Measurements from ENCODE around the gene MT1M.
"Not testable (repeated sequence)": the region's sequence is repeated elsewhere in the genome, so short reads cannot be mapped to it uniquely, and the experiment has no call there.

MT1M gene

DNA sequence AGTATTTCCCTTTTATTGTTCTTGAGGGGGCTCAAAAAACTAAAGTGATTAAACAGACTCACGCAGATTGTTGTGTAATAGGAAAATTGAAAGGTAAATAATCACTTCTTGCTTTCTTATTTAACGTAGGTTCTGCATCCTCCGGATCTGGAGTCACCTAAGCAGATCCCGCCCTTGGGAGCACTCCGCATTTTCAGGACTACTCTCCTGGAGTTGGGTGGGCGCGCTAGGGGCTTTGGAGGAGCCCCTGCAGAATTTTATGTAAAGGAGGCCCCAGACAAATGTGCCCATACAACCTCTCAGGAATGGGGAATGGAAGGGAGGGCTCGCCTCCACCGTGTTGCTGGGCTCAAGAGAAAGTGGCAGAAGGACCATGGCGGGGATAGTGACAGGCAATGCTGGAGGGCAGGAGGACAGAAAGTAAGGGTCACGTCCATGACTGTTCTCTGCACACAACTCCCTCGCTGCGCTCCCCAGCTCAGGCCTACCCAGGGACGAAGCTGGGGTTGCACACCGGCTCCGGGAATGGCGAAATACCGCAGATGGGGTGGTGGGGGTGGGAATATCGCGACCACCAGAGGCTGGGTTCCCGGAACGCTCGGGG is 15.7 kb upstream of the MT1M start:
- Histone ChIP-seq H2AFZ (peak overlapping the region; percentile 85), H3K79me2 (no peaks in the 10 kb centered on the region), H3K27me3 (ENCODE audit: control insufficient read depth, insufficient read depth, low read length) (no peaks in the 10 kb centered on the region), H3K36me3 (ENCODE audit: control insufficient read depth, insufficient read depth, low read length) (no peaks in the 10 kb centered on the region), H3K4me3 (ENCODE audit: low read depth, low read length) (no peak overlapping the region), H3K9ac (no peak overlapping the region), H3K4me1 (peaks cover 6% of the 10 kb centered on the region), H3K27ac (no peak overlapping the region), H3K9me3 (ENCODE audit: control insufficient read depth, low read length) (no peaks in the 10 kb centered on the region), H3K4me2 (ENCODE audit: low read length) (peak overlapping the region; percentile 35)
- TF ChIP-seq, protein P1, sequence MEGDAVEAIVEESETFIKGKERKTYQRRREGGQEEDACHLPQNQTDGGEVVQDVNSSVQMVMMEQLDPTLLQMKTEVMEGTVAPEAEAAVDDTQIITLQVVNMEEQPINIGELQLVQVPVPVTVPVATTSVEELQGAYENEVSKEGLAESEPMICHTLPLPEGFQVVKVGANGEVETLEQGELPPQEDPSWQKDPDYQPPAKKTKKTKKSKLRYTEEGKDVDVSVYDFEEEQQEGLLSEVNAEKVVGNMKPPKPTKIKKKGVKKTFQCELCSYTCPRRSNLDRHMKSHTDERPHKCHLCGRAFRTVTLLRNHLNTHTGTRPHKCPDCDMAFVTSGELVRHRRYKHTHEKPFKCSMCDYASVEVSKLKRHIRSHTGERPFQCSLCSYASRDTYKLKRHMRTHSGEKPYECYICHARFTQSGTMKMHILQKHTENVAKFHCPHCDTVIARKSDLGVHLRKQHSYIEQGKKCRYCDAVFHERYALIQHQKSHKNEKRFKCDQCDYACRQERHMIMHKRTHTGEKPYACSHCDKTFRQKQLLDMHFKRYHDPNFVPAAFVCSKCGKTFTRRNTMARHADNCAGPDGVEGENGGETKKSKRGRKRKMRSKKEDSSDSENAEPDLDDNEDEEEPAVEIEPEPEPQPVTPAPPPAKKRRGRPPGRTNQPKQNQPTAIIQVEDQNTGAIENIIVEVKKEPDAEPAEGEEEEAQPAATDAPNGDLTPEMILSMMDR (IDR thresholded peaks at IDR 0.05) = no peak

GRCh38 chr16:56617212-56618085 is 15.0 kb upstream of the MT1M start:
- H3K9me3 ChIP-seq (ENCODE audit: control insufficient read depth, low read length) = no peaks in the 10 kb centered on the region
- H3K9ac ChIP-seq = peak overlapping the region; percentile 21
- TF ChIP-seq, protein P1 (IDR thresholded peaks at IDR 0.05) = no peak

DNA sequence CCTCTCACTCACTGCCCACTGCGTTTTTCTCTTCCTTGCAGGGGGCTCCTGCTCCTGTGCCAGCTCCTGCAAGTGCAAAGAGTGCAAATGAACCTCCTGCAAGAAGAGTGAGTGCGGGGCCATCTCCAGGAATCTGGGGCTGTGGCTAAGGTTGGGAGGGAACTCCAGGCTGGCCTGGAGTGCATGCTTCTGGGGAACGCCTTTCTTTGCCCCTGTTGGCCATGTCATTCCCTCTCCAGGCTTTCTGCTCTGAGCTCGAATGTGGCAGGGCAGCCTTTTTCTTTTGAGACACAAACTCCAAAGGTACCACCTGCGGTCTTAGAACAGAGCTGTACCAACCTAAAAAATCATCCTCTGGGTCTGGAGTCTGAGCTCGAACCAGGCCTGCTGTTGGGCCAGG is 14.3 kb upstream of the MT1M start:
- Histone ChIP-seq H3K9me3 (ENCODE audit: control insufficient read depth, low read length) (no peaks in the 10 kb centered on the region), H3K36me3 (ENCODE audit: control insufficient read depth, insufficient read depth, low read length) (no peaks in the 10 kb centered on the region), H3K4me3 (ENCODE audit: low read depth, low read length) (no peak overlapping the region), H3K27me3 (ENCODE audit: control insufficient read depth, insufficient read depth, low read length) (no peaks in the 10 kb centered on the region), H3K27ac (no peak overlapping the region), H3K79me2 (no peaks in the 10 kb centered on the region), H3K4me2 (ENCODE audit: low read length) (no peak overlapping the region), H3K9ac (no peak overlapping the region), H2AFZ (no peak overlapping the region), H3K4me1 (peaks cover 6% of the 10 kb centered on the region)
- TF ChIP-seq, protein P1 (IDR thresholded peaks at IDR 0.05) = no peak

More at GRCh38 chr16:56617212-56618085, 15.0 kb upstream of the MT1M start:
- Histone ChIP-seq H3K27ac (peak overlapping the region; percentile 39), H3K4me2 (ENCODE audit: low read length) (peak overlapping the region; percentile 35), H3K79me2 (no peaks in the 10 kb centered on the region), H3K27me3 (ENCODE audit: control insufficient read depth, insufficient read depth, low read length) (no peaks in the 10 kb centered on the region), H3K36me3 (ENCODE audit: control insufficient read depth, insufficient read depth, low read length) (no peaks in the 10 kb centered on the region), H3K4me3 (ENCODE audit: low read depth, low read length) (no peak overlapping the region), H3K4me1 (peaks cover 6% of the 10 kb centered on the region), H2AFZ (peak overlapping the region; percentile 85)

- H3K4me2 ChIP-seq (ENCODE audit: low read length) = no peak overlapping the region
- no peak overlapping the region for H3K27ac ChIP-seq
- no peak overlapping the region for H2AFZ ChIP-seq
- no peak overlapping the region for H3K4me3 ChIP-seq (ENCODE audit: low read depth, low read length)
- H3K9ac ChIP-seq = no peak overlapping the region
- no peaks in the 10 kb centered on the region for H3K9me3 ChIP-seq (ENCODE audit: control insufficient read depth, low read length)
- H3K36me3 ChIP-seq (ENCODE audit: control insufficient read depth, insufficient read depth, low read length) = no peaks in the 10 kb centered on the region
- H3K79me2 ChIP-seq = no peaks in the 10 kb centered on the region
- H3K4me1 ChIP-seq = peaks cover 6% of the 10 kb centered on the region
- no peaks in the 10 kb centered on the region for H3K27me3 ChIP-seq (ENCODE audit: control insufficient read depth, insufficient read depth, low read length)
- TF ChIP-seq, protein P1 (IDR thresholded peaks at IDR 0.05) = no peak
Observed at GRCh38 chr16:56620339-56620897, 12.0 kb upstream of the MT1M start.

- not testable (repeated sequence) for H3K27ac ChIP-seq; H3K27me3 ChIP-seq (ENCODE audit: control insufficient read depth, insufficient read depth, low read length); H3K4me2 ChIP-seq (ENCODE audit: low read length)
Observed at GRCh38 chr16:56621665-56622445, 10.6 kb upstream of the MT1M start.

GRCh38 chr16:56623184-56623583 is 9.3 kb upstream of the MT1M start:
- not testable (repeated sequence) for H3K9ac ChIP-seq; H3K36me3 ChIP-seq (ENCODE audit: control insufficient read depth, insufficient read depth, low read length); H2AFZ ChIP-seq; H3K27ac ChIP-seq; H3K4me1 ChIP-seq; H3K4me3 ChIP-seq (ENCODE audit: low read depth, low read length); H3K79me2 ChIP-seq; H3K27me3 ChIP-seq (ENCODE audit: control insufficient read depth, insufficient read depth, low read length); H3K9me3 ChIP-seq (ENCODE audit: control insufficient read depth, low read length); H3K4me2 ChIP-seq (ENCODE audit: low read length)

More at GRCh38 chr16:56621665-56622445, 10.6 kb upstream of the MT1M start:
- not testable (repeated sequence) for H3K9me3 ChIP-seq (ENCODE audit: control insufficient read depth, low read length); H3K9ac ChIP-seq; H3K36me3 ChIP-seq (ENCODE audit: control insufficient read depth, insufficient read depth, low read length); H3K4me1 ChIP-seq; H3K4me3 ChIP-seq (ENCODE audit: low read depth, low read length); H2AFZ ChIP-seq; H3K79me2 ChIP-seq

All from parathyroid adenoma (tissue), 2 donors.